ENCODE data around the gene POLE4.

Gene POLE4

GRCh38 chr2:74991977-74992376 is 33.5 kb downstream of the POLE4 start:
- Mint-ChIP-seq H3K4me1 (no peaks in the 10 kb centered on the region), H3K4me3 (no peak overlapping the region), H3K27ac (no peak overlapping the region), H3K9me3 (no peaks in the 10 kb centered on the region), H3K27me3 (no peaks in the 10 kb centered on the region), H3K36me3 (peaks cover 1% of the 10 kb centered on the region)
- CTCF ChIA-PET, result no interaction called here
- no peak for DNase-seq

- DNase-seq, result no peak
- H3K27me3 Mint-ChIP-seq, result no peaks in the 10 kb centered on the region
- H3K4me3 Mint-ChIP-seq, result no peak overlapping the region
- no peak overlapping the region for H3K27ac Mint-ChIP-seq
- H3K9me3 Mint-ChIP-seq, result no peaks in the 10 kb centered on the region
- CTCF ChIA-PET, result interaction anchor here (0.7 kb wide), 1 partner anchor 439 kb away, joined by 3 read pairs; no protein-coding TSS in a partner anchor
- no peaks in the 10 kb centered on the region for H3K4me1 Mint-ChIP-seq
- peaks cover 1% of the 10 kb centered on the region for H3K36me3 Mint-ChIP-seq
Measured at GRCh38 chr2:74999468-74999867, 41.0 kb downstream of the POLE4 start.

- no peaks in the 10 kb centered on the region for H3K9me3 Mint-ChIP-seq
- no peaks in the 10 kb centered on the region for H3K27me3 Mint-ChIP-seq
- DNase-seq, result no peak
- no peak overlapping the region for H3K27ac Mint-ChIP-seq
- no peak overlapping the region for H3K4me3 Mint-ChIP-seq
- H3K36me3 Mint-ChIP-seq, result peaks cover 1% of the 10 kb centered on the region
- CTCF ChIA-PET, result no interaction called here
- H3K4me1 Mint-ChIP-seq, result no peaks in the 10 kb centered on the region
Measured at GRCh38 chr2:75002007-75002406, 43.6 kb downstream of the POLE4 start.

- Mint-ChIP-seq H3K27ac (no peak overlapping the region), H3K4me3 (no peak overlapping the region), H3K4me1 (no peaks in the 10 kb centered on the region), H3K9me3 (no peaks in the 10 kb centered on the region), H3K36me3 (peaks cover 1% of the 10 kb centered on the region), H3K27me3 (no peaks in the 10 kb centered on the region)
- DNase-seq, result no peak
- CTCF ChIA-PET, result interaction anchor here (0.5 to 1.1 kb wide), 2 partner anchors 85 to 1866 kb away, joined by 3 to 4 read pairs; no protein-coding TSS in a partner anchor
Measured at GRCh38 chr2:75003276-75003675, 44.8 kb downstream of the POLE4 start.

- CTCF ChIA-PET, result interaction anchor here (0.5 to 1.2 kb wide), 3 partner anchors 85 to 1866 kb away, joined by 3 to 4 read pairs (median 4); partner anchors contain the start of gene TACR1
- H3K27me3 Mint-ChIP-seq, result no peaks in the 10 kb centered on the region
- H3K27ac Mint-ChIP-seq, result no peak overlapping the region
- no peak for DNase-seq
- H3K36me3 Mint-ChIP-seq, result no peaks in the 10 kb centered on the region
- no peaks in the 10 kb centered on the region for H3K4me1 Mint-ChIP-seq
- H3K9me3 Mint-ChIP-seq, result no peaks in the 10 kb centered on the region
- H3K4me3 Mint-ChIP-seq, result no peak overlapping the region
Measured at GRCh38 chr2:75003773-75004172, 45.3 kb downstream of the POLE4 start.

- no peak overlapping the region for H3K4me3 Mint-ChIP-seq
- DNase-seq, result no peak
- H3K27ac Mint-ChIP-seq, result no peak overlapping the region
- no peaks in the 10 kb centered on the region for H3K27me3 Mint-ChIP-seq
- H3K4me1 Mint-ChIP-seq, result no peaks in the 10 kb centered on the region
- no peaks in the 10 kb centered on the region for H3K36me3 Mint-ChIP-seq
- H3K9me3 Mint-ChIP-seq, result no peaks in the 10 kb centered on the region
- CTCF ChIA-PET, result no interaction called here
Measured at GRCh38 chr2:75006041-75006440, 47.6 kb downstream of the POLE4 start.

GRCh38 chr2:75007061-75007460 is 48.6 kb downstream of the POLE4 start:
- Mint-ChIP-seq H3K4me3 (no peak overlapping the region), H3K27me3 (no peaks in the 10 kb centered on the region), H3K36me3 (no peaks in the 10 kb centered on the region), H3K27ac (no peak overlapping the region), H3K9me3 (no peaks in the 10 kb centered on the region), H3K4me1 (no peaks in the 10 kb centered on the region)
- CTCF ChIA-PET, result no interaction called here
- DNase-seq, result no peak

GRCh38 chr2:75007819-75008218 is 49.4 kb downstream of the POLE4 start:
- Mint-ChIP-seq H3K4me3 (no peak overlapping the region), H3K36me3 (no peaks in the 10 kb centered on the region), H3K9me3 (no peaks in the 10 kb centered on the region), H3K27me3 (no peaks in the 10 kb centered on the region), H3K4me1 (no peaks in the 10 kb centered on the region), H3K27ac (no peak overlapping the region)
- CTCF ChIA-PET, result no interaction called here
- no peak for DNase-seq

GRCh38 chr2:75010571-75010970 is 52.1 kb downstream of the POLE4 start:
- no peaks in the 10 kb centered on the region for H3K9me3 Mint-ChIP-seq
- DNase-seq, result no peak
- CTCF ChIA-PET, result no interaction called here
- no peaks in the 10 kb centered on the region for H3K4me1 Mint-ChIP-seq
- no peak overlapping the region for H3K4me3 Mint-ChIP-seq
- no peak overlapping the region for H3K27ac Mint-ChIP-seq
- peaks cover 5% of the 10 kb centered on the region for H3K27me3 Mint-ChIP-seq
- H3K36me3 Mint-ChIP-seq, result no peaks in the 10 kb centered on the region

GRCh38 chr2:75012080-75012479 is 53.6 kb downstream of the POLE4 start:
- CTCF ChIA-PET, result no interaction called here
- H3K36me3 Mint-ChIP-seq, result no peaks in the 10 kb centered on the region
- H3K27me3 Mint-ChIP-seq, result peaks cover 5% of the 10 kb centered on the region
- H3K4me3 Mint-ChIP-seq, result no peak overlapping the region
- no peaks in the 10 kb centered on the region for H3K9me3 Mint-ChIP-seq
- no peak overlapping the region for H3K27ac Mint-ChIP-seq
- DNase-seq, result no peak
- no peaks in the 10 kb centered on the region for H3K4me1 Mint-ChIP-seq

GRCh38 chr2:75018162-75018561 is 59.7 kb downstream of the POLE4 start:
- H3K36me3 Mint-ChIP-seq, result no peaks in the 10 kb centered on the region
- DNase-seq, result no peak
- CTCF ChIA-PET, result no interaction called here
- peaks cover 3% of the 10 kb centered on the region for H3K27me3 Mint-ChIP-seq
- no peaks in the 10 kb centered on the region for H3K9me3 Mint-ChIP-seq
- no peak overlapping the region for H3K4me3 Mint-ChIP-seq
- H3K4me1 Mint-ChIP-seq, result no peaks in the 10 kb centered on the region
- H3K27ac Mint-ChIP-seq, result no peak overlapping the region

All from activated naive CD4-positive, alpha-beta T cell treated with anti-CD3 and anti-CD28 coated beads, Interleukin-2, amount 10 ng/mL, durations not matched to agents 7 days and 5 days (primary cell).